RKO (cell line): ENCODE measurements around the gene CDC14C.

Source experiments
- DNase-seq: peaks from one replicate; pipeline ENCODE4 v3.0.0-alpha.2; 2016; ENCODE audit warnings: low spot score

The CDC14C gene

GRCh38 chr7:48976253-48976652, 51.9 kb downstream of the CDC14C start:
- no peak for DNase-seq

GRCh38 chr7:48976850-48977249, 52.5 kb downstream of the CDC14C start:
- no peak for DNase-seq
